Measurements from ENCODE around the gene PLCH1.

Gene PLCH1

DNA sequence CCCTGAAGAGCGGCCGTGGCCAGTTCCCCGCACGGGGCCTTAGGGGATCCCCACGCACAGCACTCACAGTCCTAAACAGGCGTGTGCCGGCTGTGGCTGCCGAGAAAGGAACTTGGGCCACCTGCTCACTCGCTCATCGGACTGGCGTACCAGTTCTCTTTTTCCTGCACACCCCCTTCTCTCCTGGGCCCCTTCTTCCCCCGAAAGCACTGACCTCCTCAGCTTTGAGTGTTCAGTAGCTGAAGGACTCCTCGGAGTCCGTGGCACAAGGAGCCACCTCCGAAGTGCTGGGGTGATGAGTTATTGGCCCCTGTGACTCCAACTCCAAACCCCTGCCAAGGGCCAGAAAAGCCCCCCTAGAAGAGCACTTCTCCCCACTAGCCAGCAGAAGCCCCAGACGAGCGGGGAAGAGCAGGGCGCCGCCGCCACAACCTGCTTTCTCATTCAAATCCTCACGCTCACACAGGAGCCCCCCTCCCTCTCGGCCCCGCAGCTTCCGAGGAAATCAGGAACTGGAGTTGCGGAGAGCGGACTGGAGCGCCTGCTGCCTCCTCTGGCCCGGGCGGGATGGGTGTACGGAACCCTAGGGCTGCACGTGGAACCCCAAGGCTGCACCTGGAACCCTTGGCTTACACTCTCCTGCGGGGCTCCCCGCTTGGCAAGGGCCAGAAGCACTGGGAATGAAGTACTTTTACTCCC is at the start of gene PLCH1:
TSS of gene PLCH1 (minus strand) at position 446 of the 699 bp plus-strand sequence. CDS start 40,847 bp downstream, outside the sequence.
- DNase-seq: peak; percentile 47

DNA sequence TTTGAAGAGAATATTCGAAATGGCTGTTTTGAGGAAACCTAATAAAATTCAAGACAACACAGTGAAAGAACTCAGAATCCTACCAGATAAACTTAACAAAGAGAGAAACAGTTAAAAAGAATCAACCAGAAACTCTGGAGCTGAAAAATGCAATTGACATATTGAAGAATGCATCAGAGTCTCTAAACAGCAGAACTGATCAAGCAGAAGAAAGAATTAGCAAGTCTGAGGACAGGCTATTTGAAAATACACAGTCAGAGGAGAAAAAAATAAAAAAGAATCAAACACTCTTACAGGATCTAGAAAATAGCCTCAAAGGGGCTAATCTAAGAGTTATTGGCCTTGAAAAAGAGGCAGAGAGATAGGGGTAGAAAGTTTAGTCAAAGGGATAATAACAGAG is 47.7 kb upstream of the PLCH1 start:
- DNase-seq: no peak

DNA sequence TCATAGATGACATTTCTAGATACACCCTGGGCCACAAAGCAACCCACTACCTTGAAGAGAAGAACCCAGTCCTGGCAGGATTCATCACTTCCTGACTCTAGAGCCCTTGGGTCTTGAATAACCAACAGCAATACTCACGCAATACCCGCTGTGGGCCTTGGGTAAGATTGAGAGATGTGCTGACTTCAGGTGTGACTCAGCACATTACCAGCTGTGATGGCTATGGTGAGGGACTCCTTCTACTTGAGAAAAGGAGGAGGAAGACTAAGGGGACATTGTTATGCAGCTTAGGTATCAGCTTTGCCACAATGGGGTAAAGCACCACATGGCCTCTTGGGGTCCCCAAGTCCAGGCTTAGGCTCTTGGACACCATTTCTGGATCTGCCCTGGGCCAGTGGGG is 46.3 kb upstream of the PLCH1 start:
- DNase-seq: no peak

DNA sequence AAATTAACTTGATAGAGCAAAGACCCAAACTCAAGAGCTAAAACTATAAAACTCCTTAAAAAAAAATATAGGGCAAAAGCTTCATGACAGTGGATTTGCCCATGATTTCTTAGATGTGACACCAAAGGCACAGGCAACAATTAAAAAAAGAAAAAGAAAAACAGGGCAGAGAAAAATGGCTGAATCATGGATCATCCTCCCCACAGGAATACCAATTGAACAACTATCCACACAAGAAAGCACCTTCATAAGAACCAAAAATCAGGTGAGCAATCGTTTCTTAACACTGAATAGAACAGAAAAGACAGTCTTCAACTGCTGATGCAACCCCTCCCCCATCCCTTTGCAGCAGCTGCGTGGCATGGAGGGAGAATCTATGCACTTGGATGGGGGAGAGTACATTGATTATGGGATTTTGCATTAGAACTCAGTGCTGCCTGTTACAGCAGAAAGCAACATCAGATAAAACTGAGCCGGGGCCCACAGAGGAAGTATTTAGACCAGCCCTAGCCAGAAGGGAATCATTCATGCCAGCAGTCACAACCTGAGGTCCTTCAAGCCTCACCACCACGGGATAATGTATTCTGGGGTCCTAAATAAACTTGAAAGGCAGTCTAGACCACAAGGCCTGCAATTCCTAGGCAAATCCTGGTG is 45.5 kb upstream of the PLCH1 start:
- DNase-seq: no peak

GRCh38 chr3:155785662-155786295 is 40.9 kb upstream of the PLCH1 start:
- no peak for DNase-seq

DNA sequence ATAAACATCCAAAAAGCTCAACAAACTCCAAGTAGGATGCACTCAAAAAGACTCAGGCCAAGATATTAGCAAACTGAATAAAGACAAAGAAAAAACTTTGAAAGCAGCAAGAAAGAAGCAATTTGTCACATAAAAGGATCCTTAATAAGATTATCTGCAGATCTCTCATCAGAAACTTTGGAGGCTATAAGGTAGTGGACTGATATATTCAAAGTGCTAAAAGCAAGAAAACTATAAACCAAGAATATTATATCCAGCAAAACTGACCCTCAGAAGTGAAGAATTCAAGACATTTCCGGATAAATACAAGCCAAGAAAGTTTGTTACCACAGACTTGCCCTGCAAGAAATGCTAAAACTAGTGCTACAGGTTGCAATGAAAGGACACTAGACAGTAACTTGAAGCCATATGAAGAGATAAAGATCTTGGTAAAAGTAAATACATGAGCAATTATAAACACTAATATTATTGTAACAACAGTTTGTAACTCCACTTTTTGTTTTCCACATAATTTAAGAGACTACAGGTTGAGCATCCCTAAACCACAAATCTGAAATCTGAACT is 37.6 kb upstream of the PLCH1 start:
- no peak for DNase-seq

DNA sequence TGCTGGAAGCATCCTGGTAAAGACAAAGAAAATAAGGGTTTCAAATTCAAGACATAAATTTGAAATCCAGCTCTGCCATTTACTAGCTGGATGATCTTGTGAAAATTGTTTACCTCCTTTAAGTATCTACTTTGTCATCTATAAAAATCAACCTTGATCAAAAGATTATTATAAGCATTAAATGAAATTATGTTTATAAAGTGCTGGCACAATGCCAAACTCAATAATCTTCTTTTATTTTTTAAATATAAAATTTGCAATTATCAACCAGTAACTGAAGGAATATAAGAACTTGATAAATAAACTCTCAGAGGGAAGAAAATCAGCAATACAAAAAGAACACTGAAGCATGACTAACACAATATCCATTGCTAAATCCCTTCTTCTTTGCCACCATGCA is 35.4 kb upstream of the PLCH1 start:
- no peak for DNase-seq

GRCh38 chr3:155778462-155778861 is 33.6 kb upstream of the PLCH1 start:
- DNase-seq: no peak

DNA sequence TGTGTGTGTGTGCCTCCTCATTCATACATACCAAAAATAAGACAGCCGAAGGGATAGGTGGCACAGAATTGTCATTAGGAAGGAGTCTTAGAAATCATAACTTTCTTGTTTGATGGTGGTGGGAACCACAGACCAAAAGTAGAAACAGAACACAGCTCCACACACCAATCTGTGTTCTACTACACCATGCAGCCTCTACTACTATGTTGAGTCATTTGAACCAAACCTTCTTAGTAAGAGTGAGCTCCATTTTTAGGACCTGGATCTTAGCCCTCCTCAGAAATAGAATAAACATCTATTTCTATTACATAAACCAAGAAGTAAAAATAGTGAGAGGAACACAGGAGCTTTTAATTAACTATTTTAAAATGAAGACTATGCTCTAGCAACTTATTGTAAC is 27.9 kb upstream of the PLCH1 start:
- DNase-seq: no peak

- DNase-seq: no peak
Measured at GRCh38 chr3:155771126-155771525, 26.3 kb upstream of the PLCH1 start.

DNA sequence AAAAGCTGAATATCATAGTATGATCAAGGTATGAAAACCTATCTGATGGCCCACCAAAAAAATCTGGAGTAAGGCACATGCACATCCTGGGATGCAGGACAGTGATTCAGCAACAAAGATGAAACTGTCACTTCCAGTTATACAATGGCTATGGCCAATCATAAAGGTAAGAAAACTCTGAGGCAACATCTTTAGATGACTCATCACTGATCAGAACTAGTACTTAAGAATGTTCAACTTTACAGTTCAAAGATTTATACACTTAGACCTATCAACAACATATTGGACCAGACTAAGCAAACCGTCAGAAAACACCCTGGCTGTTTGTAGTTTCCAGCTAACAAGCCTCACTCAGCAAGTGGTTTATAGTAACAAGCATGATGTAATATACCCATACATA is 21.3 kb upstream of the PLCH1 start:
- no peak for DNase-seq

GRCh38 chr3:155763870-155764463 is 19.1 kb upstream of the PLCH1 start:
- no peak for DNase-seq

DNA sequence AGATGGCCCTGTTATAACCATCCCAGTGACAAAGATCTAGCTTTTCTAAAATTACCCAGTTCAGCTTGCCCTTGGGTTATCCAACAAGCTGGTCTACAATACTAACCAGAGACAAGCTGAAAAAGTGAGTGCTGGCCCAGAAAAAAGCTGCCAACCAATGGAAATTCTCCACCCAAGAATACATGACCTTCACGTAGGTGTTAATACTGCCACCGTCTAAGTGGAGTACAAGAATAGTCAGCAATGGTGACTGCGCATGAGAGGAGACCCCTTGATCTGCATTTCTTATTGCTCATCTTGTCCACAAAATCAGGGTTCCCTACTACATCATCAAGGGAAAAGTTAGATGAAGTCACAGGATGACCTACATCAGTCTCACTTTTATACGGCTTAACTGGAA is 15.8 kb upstream of the PLCH1 start:
- DNase-seq: no peak

GRCh38 chr3:155757577-155757976 is 12.7 kb upstream of the PLCH1 start:
- no peak for DNase-seq

GRCh38 chr3:155753038-155753639 is 8.3 kb upstream of the PLCH1 start:
- no peak for DNase-seq

DNA sequence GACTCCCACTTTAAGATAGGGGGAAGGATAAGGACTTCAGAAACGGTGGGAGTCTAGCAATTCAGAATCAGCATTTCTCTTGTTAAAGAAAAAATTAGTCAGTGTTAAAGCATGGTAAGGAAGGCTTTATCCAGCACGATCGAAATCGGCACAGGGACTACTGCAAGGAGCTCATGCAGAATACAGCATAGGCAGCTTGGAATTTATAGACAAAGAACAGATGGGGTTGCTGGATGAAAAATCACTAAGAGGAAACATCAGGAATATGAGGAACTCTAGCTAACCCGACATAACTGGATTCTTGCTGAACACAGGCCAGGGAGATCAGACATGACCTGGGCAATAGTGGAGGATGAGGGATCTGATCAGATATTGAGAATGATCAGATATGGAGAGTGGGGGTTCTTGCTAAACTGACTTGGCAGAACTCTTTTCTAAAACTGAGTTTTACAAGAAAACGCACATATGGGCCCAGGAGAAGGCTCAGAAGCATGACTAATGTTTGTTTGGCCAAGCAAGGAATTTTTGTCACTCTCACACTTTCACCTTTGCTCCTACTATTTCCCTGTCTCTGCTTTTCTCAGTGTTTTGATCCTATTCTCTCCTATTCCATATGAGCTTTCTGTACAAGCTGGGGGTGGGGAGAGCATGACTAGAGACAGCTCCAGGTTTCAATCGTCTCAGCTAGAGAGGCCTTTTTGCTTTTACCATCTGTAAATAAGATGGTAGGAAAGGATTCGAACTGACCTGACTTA is 3.9 kb upstream of the PLCH1 start:
- DNase-seq: no peak

DNA sequence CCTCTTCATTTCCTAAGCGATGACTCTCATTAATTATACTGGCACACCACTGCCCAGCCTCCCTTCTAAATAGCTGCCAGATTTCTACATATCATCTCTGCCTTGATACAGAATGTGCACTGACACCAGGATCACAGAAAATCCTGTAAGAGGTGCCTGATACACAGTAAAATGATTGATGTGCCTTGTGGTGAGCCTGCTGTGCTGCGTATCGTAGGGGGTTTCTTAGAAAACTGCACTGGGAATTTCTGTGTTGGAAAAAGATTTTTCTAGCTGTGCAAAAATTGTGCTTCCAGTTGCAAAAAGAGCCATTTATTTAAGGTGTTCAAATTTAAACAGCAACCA is 3.0 kb upstream of the PLCH1 start:
- no peak for DNase-seq

DNA sequence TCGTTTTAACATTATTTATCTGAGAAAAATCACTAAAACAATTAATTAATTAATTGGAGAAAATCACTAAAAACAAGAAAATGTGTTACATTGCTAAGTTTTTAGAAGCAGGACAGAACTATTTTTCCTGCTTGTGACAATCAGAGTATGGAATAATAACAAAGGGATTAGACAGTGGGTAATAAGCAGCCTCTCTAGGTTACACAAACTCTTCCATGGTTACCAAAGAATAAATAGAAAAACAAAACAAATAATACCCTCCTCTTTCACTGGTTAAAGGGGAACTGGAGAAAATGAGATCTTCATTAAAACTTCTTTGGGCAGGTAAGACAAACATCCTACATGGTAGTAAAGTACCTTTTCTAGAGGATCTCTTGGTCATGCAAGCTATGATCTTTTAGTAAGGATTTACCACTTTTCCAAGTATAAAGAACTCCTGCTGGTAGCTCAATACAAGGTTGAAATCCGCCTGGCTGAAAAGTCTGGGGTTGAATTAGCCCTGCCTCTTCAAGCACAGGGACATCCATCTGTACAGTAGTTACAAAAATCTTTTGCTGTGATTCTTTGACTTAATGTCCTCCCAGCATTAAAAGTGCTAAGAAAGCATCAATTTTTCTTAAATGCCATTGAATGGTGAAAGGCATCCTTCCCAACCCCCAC is 2.5 kb upstream of the PLCH1 start:
- DNase-seq: no peak

DNA sequence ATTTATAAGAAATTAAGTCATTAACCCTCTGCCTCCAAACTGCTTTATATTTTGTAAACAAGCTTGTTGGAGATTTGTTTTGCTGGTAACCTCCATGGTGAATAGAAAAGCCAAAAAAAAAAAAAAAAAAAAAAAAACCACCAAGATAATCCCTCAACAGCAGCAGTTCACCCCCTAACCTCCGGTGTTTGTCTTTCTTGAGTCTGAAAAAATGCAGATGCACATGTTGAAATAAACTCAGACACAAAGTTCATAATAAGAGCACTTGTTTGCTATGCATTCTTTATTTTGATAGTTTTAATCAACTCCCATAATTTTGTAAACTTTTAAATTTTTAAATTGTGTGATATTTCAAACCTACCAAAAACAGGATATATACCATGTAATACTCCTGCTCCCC is 1.8 kb upstream of the PLCH1 start:
- no peak for DNase-seq

DNA sequence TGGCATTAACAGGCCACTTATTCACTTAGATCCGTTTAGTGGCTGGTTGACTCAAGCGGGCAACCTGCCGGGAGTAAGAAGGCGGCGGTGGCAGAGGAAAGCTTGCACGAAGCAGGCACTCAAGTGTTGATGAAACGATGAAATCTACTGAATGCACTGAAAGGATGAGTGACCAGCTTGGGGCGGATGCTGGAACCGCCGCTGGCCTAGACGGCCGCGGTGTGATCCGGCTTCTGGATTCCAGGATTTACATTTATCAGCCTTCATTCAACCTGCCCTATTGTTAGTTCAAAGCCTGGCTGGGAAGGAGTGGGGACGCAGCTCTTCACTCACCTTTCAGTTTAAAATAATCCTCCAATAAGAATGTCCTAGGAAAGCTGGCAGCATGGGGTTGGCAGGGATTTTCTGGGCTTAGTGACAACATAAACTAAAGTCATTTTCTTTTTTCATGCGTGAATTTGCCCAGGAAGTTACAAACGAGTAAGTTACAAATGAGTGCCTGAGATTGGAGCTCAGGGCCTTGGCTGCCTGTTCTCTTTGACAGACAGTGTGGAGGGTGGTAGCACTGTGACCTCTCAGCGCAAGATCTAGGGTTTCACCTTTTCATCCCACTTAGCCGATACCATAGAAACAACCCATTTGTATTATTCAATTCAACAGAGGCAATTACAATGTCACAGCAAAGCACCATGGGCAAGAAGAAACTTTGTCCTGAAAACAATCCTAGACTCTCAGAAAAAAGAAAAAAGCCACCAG is 1.1 kb upstream of the PLCH1 start:
- no peak for DNase-seq

- DNase-seq: peak; percentile 23
Measured at GRCh38 chr3:155744010-155744625, 753 bp downstream of the PLCH1 start.

Data from CD4-positive, alpha-beta T cell treated with Interleukin-15 for 1 hour (primary cell).